Measurements from ENCODE around the gene SUGP2. TPM values are rescaled to one million over a fixed set of nuclear protein-coding genes. Genes with fewer than 3 reads are reported as not detected.

Gene SUGP2
- total RNA-seq, 1 donor from 2014 or later = 72.6 TPM

DNA sequence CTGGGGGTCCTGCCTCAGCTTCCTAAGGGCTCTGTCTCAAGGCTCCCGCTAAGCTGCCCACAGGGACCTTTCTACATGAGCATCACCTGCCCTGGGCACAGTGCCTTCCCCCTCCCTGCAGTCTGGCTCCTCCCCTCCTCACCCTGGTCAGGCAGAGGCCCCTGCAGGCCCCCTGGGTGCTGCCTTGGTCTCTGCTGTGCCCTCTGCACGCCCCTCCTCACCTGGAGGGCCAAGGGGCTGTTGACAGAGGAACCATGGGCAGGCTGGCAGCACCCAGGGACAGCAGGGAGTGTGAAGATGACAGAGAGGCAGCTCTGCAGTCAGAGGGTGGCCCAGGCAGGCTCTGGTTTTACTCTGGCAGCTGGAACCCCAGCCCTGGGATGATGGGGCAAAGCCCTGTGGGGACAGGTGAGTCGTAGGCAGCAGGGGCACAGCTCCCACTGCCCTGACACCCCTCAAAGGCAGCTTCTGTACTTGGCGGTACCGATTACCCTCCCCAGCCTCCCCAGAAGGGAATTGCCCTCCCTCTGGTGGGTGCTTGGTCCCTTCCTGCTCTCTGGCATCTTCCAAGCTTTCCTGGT, 43.1 kb downstream of the SUGP2 start:
- peaks cover 47% of the 10 kb centered on the region for H3K36me3 ChIP-seq
- no peaks in the 10 kb centered on the region for H3K9me3 ChIP-seq
- DNase-seq = no peak
- peaks cover 18% of the 10 kb centered on the region for H3K4me1 ChIP-seq
- H3K27me3 ChIP-seq (ENCODE audit: low read depth) = no peaks in the 10 kb centered on the region
- intact Hi-C loops (cut with DNase I) = no loop called here
- H3K4me3 ChIP-seq = no peak overlapping the region
- no peak overlapping the region for H3K27ac ChIP-seq
- ATAC-seq = no peak
- TF ChIP-seq, protein P1, sequence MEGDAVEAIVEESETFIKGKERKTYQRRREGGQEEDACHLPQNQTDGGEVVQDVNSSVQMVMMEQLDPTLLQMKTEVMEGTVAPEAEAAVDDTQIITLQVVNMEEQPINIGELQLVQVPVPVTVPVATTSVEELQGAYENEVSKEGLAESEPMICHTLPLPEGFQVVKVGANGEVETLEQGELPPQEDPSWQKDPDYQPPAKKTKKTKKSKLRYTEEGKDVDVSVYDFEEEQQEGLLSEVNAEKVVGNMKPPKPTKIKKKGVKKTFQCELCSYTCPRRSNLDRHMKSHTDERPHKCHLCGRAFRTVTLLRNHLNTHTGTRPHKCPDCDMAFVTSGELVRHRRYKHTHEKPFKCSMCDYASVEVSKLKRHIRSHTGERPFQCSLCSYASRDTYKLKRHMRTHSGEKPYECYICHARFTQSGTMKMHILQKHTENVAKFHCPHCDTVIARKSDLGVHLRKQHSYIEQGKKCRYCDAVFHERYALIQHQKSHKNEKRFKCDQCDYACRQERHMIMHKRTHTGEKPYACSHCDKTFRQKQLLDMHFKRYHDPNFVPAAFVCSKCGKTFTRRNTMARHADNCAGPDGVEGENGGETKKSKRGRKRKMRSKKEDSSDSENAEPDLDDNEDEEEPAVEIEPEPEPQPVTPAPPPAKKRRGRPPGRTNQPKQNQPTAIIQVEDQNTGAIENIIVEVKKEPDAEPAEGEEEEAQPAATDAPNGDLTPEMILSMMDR (IDR thresholded peaks at IDR 0.05) = no peak

DNA sequence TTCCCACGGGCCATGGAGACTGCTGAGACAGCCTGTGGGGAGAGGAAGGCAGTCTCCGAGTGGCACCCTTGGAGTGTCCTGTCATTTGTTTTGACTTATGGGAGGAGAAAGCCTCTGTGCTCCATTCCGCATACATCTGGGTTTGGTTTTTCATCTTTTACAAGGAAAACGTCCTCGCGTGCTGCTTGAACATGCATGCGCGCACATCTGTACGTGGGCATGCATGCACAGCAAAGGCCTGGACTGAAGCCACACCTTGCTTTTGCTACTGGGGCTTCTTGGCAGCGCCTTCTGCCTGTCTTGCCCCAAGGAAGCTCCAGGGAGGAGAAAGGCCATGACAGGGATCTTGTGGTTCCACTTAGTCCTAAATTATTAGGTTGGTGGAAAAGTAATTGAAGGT, 44.0 kb downstream of the SUGP2 start:
- DNase-seq (no peak), ATAC-seq (no peak)
- TF ChIP-seq, protein P1 (IDR thresholded peaks at IDR 0.05) = no peak
- H3K27me3 ChIP-seq (ENCODE audit: low read depth) = no peaks in the 10 kb centered on the region
- H3K36me3 ChIP-seq = peaks cover 38% of the 10 kb centered on the region
- H3K9me3 ChIP-seq = no peaks in the 10 kb centered on the region
- intact Hi-C loops (cut with DNase I) = no loop called here
- no peak overlapping the region for H3K27ac ChIP-seq
- peaks cover 24% of the 10 kb centered on the region for H3K4me1 ChIP-seq
- H3K4me3 ChIP-seq = no peak overlapping the region

DNA sequence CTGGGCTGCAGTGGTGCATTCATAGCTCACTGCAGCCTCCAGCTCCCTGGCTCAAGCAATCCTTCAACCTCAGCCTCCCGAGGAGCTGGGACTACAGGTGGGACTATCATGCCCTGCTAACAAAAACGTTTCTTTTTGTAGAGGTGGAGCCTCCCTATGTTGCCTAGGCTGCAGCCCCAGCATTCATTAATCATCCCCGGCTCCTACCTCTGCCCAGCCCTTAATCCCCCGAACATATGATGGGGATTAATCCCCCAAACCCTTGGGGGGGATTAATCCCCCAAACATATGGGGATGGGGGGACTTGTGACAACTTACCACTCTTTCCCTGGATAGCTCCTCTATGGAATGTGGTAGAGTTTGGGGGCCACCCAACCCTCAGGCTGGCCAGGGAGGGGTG, 45.9 kb downstream of the SUGP2 start:
- H3K9me3 ChIP-seq = no peaks in the 10 kb centered on the region
- DNase-seq = no peak
- H3K36me3 ChIP-seq = peaks cover 20% of the 10 kb centered on the region
- no peaks in the 10 kb centered on the region for H3K27me3 ChIP-seq (ENCODE audit: low read depth)
- intact Hi-C loops (cut with DNase I) = no loop called here
- peaks cover 24% of the 10 kb centered on the region for H3K4me1 ChIP-seq
- no peak overlapping the region for H3K4me3 ChIP-seq
- TF ChIP-seq, protein P1 (IDR thresholded peaks at IDR 0.05) = no peak
- H3K27ac ChIP-seq = no peak overlapping the region
- no peak for ATAC-seq

DNA sequence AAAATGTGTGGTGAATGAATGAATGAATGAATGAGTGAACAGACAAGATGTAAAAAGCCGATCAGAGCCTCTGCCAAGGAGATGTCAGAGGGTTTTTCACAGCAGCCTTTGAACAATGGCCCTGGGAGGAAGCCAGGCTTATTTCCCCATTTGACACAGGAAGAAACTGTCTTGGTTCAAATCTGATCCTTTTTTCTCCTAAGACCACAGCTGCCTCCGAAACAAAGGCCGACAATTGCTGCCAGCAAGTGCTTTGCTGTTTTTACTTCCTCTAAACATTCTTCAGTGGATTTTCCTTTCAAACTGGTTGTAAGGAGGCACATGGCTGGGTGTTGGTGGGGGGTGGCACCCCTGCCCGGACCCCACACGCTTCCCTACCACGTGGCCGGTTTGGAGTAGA, 48.1 kb downstream of the SUGP2 start:
- Histone ChIP-seq H3K36me3 (peaks cover under 1% of the 10 kb centered on the region), H3K9me3 (no peaks in the 10 kb centered on the region), H3K27ac (peak overlapping the region; percentile 46), H3K4me1 (peaks cover 24% of the 10 kb centered on the region), H3K4me3 (no peak overlapping the region), H3K27me3 (ENCODE audit: low read depth) (no peaks in the 10 kb centered on the region)
- DNase-seq (no peak), ATAC-seq (peak; percentile 16 to 24)
- TF ChIP-seq, protein P1 (IDR thresholded peaks at IDR 0.05) = no peak
- intact Hi-C loops (cut with DNase I) = no loop called here

DNA sequence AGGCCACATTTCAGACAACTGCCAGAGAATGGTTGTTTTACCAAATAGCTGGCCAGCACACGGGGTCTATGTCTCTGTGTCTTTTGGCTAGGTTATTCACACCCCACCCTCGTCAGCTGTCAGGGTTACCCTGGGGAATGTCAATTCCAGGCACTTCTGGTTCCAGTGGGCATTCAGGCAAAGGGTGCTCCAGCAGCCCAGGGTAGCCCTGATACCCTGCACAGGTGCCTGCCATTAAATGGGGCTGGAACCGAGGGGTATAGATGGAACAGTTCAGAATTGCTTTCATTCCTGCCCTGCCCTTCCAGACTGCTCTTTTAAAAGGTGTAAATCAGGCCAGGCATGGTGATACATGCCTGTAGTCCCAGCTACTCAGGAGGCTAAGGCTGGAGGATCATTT, 49.1 kb downstream of the SUGP2 start:
- H3K4me3 ChIP-seq = no peak overlapping the region
- DNase-seq (no peak), ATAC-seq (no peak)
- H3K27ac ChIP-seq = no peak overlapping the region
- intact Hi-C loops (cut with DNase I) = no loop called here
- no peaks in the 10 kb centered on the region for H3K36me3 ChIP-seq
- TF ChIP-seq, protein P1 (IDR thresholded peaks at IDR 0.05) = no peak
- H3K9me3 ChIP-seq = no peaks in the 10 kb centered on the region
- peaks cover 24% of the 10 kb centered on the region for H3K4me1 ChIP-seq
- no peaks in the 10 kb centered on the region for H3K27me3 ChIP-seq (ENCODE audit: low read depth)
